ENCODE measurements around the gene PRKX.

GRCh38 chrX:3715921-3716320 is 2.5 kb upstream of the PRKX start:
- TF ChIP-seq ZNF565 (CRISPR knock-in tag; conservative IDR thresholded peaks at IDR 0.05; ENCODE audit: low read depth) (no peak), GLIS3 (CRISPR knock-in tag; IDR thresholded peaks at IDR 0.05) (no peak), RARB (CRISPR knock-in tag; IDR thresholded peaks at IDR 0.05) (no peak), POU6F1 (CRISPR knock-in tag; IDR thresholded peaks at IDR 0.05; ENCODE audit: borderline replicate concordance, low read depth) (no peak), ZFP3 (CRISPR knock-in tag; IDR thresholded peaks at IDR 0.05) (no peak), ARNTL (CRISPR knock-in tag; IDR thresholded peaks at IDR 0.05; ENCODE audit: borderline replicate concordance, low read depth) (no peak), ZFP30 (CRISPR knock-in tag; IDR thresholded peaks at IDR 0.05) (no peak), CSDC2 (CRISPR knock-in tag; IDR thresholded peaks at IDR 0.05) (no peak), PATZ1 (CRISPR knock-in tag; IDR thresholded peaks at IDR 0.05; ENCODE audit: borderline replicate concordance) (no peak)
